Measurements from ENCODE around the gene KCNQ1. TPM values are rescaled to one million over a fixed set of nuclear protein-coding genes. Genes with fewer than 3 reads are reported as not detected.

The KCNQ1 gene
- total RNA-seq, 1 donor from 2014 or later: 0.31 TPM

GRCh38 chr11:2825889-2826678 is 381.3 kb downstream of the KCNQ1 start:
- DNase-seq: no peak

GRCh38 chr11:2826679-2827056 is 381.9 kb downstream of the KCNQ1 start:
- no peak for DNase-seq

GRCh38 chr11:2827256-2827655 is 382.4 kb downstream of the KCNQ1 start:
- DNase-seq: no peak

GRCh38 chr11:2827792-2828191 is 383.0 kb downstream of the KCNQ1 start:
- DNase-seq: no peak

GRCh38 chr11:2828585-2829330 is 383.9 kb downstream of the KCNQ1 start:
- DNase-seq: no peak

GRCh38 chr11:2830030-2830812 is 385.4 kb downstream of the KCNQ1 start:
- DNase-seq: no peak

- DNase-seq: no peak
Measured at GRCh38 chr11:2830886-2831285, 386.1 kb downstream of the KCNQ1 start.

- no peak for DNase-seq
Measured at GRCh38 chr11:2831781-2832532, 387.1 kb downstream of the KCNQ1 start.

GRCh38 chr11:2832533-2833020 is 387.8 kb downstream of the KCNQ1 start:
- no peak for DNase-seq

- no peak for DNase-seq
Measured at GRCh38 chr11:2833051-2833715, 388.4 kb downstream of the KCNQ1 start.

- no peak for DNase-seq
Measured at GRCh38 chr11:2833716-2834502, 389.1 kb downstream of the KCNQ1 start.

- DNase-seq: no peak
Measured at GRCh38 chr11:2834503-2835273, 389.9 kb downstream of the KCNQ1 start.

GRCh38 chr11:2835296-2835695 is 390.5 kb downstream of the KCNQ1 start:
- DNase-seq: no peak

GRCh38 chr11:2835751-2836150 is 390.9 kb downstream of the KCNQ1 start:
- DNase-seq: no peak

- no peak for DNase-seq
Measured at GRCh38 chr11:2836315-2837095, 391.7 kb downstream of the KCNQ1 start.

- no peak for DNase-seq
Measured at GRCh38 chr11:2837096-2837601, 392.3 kb downstream of the KCNQ1 start.

- DNase-seq: no peak
Measured at GRCh38 chr11:2837651-2838050, 392.8 kb downstream of the KCNQ1 start.

GRCh38 chr11:2838091-2838490 is 393.3 kb downstream of the KCNQ1 start:
- no peak for DNase-seq
